Endometrium (tissue), 2 donors: ENCODE results near the gene POLK.
"Not testable (repeated sequence)": the region's sequence is repeated elsewhere in the genome, so short reads cannot be mapped to it uniquely, and the experiment has no call there.

Experiments
- FAIRE-seq: peaks from 2 replicates; lab custom pipeline; 2012; peaks lifted over from hg19 to GRCh38; lab: Jason Lieb, UNC
- donor health status: control.
- donor health status: control.

POLK gene

DNA sequence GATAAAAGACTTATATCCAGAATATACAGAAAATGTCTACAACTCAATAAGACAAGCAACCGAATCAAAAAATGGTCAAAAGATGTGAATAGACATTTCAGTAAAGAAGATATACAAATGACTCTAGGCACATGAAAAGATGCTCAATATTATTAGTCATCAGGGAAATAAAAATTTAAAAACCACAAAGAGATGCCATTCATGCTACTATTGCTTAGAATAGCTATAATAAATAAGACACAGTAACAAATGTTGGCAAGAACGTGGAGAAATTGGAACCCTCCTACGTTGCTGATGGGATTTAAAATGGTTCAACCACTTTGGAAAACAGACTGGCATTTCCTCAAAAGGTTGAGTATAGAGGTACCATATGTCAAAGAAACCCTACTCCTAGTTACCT, 39.8 kb downstream of the POLK start:
- FAIRE-seq = no peak

DNA sequence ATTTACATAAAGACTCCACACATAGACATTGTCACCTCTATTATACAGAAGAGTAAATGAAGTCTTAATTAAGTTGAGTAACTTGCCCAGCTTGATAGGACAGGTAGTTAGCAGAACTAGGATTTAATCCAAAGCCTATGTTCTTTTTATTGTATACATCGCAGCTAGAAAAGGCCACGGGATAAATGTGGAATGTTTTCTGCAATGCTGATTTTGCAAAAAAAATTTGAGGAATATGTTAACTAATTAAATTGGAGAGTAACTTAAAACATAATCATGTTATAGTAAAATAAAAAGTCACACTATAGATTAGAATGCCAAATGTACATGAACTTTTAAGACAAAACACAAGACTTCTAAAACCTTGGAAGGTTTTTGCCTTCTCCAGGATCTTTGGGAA, 41.1 kb downstream of the POLK start:
- no peak for FAIRE-seq

DNA sequence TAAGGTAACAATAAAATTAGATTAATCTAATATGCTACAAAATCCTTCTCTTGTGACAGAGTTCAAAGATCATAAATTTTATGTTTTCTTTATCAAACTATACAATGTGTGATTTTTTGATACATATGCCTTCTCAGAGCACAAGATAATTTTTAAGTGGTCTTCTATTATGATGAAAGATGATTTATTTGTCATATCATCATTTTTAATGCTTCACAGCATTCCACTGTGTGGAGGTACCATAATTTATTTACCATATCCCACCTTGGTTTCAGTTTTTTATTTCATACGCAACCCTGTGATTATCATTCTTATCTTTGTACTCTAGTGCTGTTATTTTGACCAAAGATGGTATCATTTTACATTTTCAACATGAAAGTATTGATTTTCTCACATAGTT, 41.7 kb downstream of the POLK start:
- FAIRE-seq = no peak

DNA sequence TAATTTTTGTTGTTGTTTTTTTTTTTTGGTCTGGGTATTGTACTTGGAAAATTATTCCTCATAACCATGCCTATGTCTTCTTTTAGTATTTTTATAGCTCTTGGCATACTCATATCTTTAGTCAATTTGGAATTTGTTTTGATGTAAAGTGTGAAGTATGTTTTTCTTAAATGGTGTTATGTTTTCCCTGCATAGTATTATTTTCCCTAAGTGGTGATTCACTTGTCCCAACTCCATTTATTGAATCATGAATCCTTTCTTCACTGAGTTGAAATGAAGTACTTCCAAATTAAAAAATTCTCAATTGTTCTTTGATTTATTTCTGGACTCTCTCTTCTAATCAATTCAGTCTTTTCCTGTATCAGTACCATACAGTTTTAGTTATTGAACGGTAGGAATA, 46.5 kb downstream of the POLK start:
- FAIRE-seq = no peak

DNA sequence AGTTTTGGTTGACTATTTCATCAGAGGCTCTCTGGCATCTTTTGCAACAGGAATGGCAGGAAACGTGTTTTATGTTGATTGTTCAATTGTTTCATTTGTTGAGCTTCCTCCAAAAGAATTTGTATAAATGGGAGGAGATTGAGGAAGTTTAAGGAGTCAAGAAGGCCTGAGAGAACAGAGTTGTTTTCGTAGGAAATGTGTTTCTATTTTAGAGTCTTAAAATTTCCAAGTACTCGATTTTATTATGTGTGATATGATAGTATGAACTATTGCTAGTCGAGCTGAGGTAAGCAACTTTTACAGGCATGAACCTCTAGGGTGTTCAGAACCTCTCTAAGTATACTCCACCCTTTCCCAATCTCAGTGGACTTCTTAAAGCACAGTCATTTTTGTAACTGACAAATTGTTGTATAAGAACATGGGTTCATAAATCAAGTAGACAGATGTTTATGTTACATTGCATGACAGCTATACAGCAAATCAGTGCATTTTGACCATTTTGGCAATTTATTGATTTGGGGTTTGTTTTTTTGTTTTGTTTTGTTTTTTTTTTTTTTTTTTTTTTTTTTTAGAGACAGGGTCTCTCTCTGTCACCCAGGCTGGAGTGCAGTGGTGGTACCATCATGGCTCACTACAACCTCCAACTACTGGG, 47.4 kb downstream of the POLK start:
- FAIRE-seq = no peak

DNA sequence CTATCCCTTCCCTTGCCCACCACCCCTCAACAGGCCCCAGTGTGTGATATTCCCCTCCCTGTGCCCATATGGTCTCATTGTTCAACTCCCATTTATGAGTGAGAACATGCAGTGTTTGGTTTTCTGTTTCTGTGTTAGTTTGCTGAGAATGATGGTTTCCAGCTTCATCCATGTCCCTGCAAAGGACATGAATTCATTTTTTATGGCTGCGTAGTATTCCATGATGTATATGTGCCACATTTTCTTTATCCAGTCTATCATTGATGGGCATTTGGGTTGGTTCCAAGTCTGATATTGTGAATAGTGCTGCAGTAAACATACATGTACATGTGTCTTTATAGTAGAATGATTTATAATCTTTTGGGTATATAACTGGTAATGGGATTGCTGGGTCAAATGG, 49.0 kb downstream of the POLK start:
- not testable (repeated sequence) for FAIRE-seq

DNA sequence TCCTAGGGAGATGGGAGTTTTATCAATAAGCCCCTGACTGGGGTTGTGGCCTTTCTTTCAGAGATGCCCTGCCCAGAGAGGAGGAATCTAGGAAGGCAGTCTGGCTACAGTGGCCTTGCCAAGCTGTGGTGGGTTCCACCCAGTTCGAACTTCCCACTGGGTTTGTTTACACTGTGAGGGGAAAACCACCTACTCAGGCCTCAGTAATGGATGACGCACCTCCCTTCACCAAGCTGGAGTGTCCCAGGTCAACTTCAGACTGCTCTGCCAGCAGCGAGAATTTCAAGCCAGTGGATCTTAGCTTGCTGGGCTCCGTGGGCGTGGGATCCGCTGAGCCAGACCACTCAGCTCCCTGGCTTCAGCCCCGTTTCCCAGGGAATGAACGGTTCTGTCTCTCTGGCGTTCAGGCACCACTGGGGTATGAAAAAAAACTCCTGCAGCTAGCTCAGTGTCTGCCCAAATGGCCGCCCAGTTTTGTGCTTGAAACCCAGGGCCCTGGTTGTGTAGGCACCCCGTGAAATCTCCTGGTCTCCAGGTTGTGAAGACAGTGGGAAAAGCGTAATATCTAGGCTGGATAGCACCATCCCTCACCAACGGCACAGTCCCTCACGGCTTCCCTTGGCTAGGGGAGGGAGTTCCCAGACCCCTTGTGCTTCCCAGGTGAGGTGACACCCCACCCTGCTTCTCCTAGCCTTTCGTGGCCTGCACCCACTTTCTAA, 54.5 kb downstream of the POLK start:
- not testable (repeated sequence) for FAIRE-seq

DNA sequence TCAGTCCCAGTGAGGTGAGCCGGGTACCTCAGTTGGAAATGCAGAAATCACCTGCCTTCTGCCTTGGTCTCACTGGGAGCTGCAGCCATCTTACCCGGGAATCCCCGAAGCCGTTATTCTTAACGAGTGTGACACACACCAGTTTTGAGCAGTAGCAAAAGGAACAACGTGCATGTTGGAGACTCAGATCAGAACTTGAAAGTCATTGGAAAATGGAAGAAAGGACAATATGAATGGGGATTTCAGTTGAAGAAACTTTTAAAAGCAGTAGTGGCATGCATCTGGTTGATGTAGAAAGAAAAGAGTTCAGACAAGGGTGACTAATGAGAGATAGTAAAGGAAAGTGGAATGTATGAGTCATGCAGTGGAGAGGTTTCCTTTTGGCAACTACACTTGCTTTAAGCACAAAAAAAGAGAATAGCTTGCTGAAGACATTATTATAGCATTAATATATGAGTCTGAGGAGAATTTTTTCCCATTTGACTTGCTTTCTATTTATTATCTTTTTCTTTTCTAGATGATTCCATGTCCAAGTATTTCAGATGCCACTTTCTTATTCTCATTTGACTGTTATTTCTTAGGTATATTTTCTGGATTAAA, 55.1 kb downstream of the POLK start:
- peak; percentile 82 for FAIRE-seq

DNA sequence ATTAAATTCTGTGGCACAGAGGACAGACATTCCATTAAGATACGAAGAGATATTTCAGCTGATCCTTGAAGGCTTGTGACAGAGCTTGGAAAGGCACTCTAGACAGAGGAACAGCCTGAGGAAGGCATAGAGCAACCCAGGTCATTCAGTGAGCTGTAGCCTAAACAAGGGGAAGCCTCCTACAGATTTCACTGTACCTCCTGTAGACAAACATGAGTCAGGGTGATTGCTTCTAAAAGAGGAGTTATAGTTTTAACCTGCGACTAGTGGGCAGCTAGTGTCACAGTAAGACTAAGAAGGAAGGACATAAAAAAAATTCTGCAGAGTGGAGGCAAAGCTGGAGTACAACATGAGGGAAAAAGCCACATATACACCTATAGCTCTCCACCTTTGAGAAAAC, 56.0 kb downstream of the POLK start:
- FAIRE-seq = no peak

DNA sequence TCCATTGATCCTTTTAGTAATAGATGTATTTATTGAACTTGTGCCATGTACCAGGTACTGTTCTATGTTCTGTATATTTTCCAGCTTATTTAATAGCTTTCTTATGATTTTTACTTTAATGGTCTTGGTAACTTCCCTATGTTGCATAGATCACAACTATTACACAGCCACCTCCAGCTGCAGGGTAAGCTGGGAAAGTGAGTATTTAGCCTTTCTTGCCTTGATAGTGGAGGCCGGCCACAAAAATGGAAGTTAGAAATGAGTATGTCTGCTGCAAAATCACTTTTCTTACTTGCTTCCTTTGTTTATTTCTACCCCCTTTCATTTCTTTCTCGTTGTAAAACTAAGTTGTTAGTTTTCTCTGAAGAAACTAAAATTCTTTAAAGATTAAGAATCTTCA, 56.5 kb downstream of the POLK start:
- FAIRE-seq = no peak

DNA sequence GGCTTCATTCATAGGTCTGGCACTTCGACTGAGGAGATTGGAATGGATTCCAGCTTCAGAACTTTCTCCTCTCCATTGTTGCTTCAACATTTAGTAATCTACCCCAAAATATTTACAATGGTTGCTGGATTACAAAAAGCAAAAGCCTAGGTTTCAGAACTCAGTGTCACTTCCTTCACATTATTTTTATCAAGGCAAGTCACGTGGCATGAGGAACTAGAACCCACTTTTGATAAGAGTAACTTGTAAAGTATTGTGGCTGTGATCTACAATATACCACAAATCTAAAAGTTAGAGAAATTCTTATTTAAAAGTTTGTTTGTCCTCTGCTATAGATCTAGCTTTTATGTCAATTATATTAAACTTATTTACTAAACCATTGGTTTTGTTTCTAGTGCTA, 59.9 kb downstream of the POLK start:
- no peak for FAIRE-seq

DNA sequence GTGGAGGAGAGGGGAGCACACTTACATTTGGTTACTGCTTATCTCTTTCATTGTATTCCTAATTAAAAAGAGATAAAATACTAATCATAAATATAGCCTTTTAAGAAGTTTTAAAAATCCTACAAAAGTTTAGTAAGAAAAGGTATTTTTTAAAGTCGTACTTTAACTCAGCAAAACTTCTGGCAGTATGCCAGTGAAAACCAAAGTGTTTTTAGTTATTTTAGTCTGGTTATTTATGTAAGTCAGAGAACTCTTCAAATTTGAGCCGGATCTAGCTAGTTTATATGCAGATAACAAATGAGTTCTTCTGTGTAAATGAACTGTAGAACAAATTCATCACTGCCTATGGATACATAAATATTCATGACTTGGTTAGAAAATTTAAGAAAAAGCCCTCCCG, 63.1 kb downstream of the POLK start:
- no peak for FAIRE-seq

DNA sequence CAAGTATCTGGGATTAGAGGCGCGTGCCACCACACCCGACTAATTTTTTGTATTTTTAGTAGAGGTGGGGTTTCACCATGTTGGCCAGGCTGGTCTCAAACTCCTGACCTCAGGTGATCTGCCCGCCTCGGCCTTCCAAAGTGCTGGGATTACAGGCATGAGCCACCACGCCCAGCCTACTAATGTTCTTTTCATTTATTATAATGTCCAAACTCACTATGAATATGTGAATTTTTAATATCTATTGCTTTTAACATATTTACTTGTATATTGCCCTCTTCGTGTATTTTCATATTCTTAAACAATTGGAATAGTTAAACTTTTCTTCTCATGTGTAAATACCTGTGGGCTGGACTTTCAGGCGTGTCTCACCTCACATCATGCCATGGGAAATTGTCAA, 66.6 kb downstream of the POLK start:
- FAIRE-seq = not testable (repeated sequence)

DNA sequence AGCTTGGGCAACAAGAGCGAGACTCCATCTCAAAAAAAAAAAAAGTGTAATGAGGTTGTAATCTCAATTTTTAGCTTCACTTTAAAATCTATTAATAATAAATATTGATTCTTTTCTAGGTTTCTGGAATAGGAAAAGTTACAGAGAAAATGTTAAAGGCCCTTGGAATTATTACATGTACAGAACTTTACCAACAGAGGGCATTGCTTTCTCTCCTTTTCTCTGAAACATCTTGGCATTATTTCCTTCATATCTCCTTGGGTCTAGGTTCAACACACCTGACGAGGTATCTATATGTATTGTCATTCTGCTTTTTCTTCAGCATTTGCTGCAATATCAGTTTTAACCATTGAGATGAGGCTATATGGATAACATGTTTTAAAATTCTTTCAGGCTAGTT, 73.0 kb downstream of the POLK start:
- no peak for FAIRE-seq

DNA sequence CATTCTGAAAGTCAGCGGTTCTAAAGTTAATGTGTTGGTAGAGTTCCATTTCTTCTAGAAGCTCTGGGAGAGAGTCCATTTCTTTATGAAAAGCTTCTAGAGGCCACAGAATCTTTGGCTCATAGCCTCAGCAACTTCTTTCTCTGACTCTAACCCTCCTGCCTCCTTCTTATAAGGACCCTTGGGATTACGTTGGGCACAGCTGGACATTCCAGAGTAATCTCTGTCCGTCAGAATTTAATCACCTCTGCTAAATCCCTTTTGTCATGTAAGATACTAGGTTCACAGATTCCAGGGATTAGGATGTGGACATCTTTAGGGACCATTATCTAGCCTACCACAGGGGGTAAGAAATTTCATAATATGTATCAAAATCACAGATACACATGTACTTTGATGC, 77.0 kb downstream of the POLK start:
- FAIRE-seq = no peak

DNA sequence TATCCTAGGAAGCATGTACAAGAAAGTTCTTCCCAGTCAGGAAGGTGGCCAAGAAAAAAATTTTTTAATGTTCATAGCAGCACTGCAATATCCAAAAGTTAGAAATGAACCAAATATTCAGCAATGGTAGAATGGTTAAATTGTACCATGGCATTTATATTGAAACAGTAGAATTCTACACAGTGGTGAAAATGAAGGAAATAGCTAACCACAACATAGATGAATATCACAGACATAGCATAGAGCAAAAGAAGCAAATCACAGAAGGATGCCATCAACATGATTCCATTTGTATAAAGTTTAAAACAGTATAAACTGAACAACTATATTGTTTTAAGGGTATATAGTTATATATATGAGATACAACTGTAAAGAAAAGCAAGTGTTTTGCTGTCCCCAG, 88.8 kb downstream of the POLK start:
- FAIRE-seq = no peak

DNA sequence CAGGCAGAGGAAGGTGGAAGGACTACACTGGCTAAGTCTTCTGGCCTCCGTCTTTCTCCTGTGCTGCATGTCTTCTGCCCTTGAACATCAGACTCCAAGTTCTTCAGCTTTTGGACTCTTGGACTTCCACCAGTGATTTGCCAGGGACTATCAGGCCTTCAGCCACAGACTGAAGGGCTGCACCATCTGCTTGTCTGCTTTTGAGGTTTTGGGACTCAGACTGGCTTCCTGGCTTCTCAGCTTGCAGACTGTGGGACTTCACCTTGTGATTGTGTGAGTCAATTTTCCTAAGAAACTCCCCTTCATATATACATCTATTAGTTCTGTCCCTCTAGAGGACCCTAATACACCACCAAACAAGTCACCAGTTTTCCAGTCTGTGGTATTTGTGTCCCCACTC, 89.9 kb downstream of the POLK start:
- no peak for FAIRE-seq

DNA sequence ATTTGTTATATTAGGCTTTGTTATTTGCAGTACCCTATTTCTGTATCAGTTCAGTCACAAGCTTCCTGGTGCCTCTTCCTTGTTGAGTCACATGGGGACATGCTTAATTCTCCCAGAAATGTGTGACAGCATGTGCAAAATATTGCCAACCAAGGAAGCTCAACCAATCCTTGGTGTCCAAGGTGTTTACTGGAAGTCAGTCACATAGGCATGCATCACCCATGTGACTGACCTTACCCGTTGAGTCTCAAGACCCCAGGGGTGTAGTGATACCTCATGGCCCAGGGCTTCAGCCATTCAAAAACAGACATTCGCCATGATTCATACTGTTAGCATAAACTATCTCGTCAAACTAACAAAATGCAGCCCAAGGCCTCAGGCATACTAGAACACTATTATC, 90.3 kb downstream of the POLK start:
- no peak for FAIRE-seq

DNA sequence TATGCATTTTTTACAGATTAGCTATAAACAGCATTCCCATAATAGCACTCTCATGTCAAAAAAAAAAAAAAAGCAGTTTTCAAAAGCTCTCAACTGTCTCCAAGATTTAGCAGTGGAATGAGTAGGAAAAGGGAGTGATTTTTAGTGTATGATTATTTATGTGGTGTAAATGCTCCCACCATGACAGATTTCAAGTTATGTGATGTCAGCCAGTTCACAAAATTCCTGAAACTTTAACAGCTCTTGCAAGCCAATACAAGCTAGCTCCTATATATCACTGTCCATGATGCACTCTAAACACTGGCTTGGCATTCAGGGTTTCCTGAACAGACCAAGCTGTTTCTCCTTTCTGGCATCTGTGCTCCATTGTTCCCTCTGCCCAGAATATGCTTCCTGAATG, 91.7 kb downstream of the POLK start:
- FAIRE-seq = no peak

DNA sequence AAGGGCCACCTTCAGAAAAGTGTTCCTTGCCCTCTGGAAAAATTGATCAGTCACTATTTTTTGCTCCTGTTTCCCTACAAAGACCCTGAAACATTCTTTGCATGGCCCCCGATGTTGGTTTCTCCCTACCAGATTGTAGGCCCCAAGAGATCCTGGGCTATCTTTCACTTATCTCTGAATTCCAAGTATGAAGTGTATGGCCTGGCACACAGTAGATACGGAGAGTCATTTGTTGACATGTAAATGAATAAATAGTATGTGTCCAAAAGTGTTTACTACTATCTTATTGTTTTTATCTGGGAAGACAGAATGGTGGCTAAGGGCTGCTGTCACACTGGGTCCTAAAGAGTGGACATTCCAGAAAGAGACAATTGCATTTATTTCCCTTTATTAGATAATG, 92.1 kb downstream of the POLK start:
- FAIRE-seq = no peak

DNA sequence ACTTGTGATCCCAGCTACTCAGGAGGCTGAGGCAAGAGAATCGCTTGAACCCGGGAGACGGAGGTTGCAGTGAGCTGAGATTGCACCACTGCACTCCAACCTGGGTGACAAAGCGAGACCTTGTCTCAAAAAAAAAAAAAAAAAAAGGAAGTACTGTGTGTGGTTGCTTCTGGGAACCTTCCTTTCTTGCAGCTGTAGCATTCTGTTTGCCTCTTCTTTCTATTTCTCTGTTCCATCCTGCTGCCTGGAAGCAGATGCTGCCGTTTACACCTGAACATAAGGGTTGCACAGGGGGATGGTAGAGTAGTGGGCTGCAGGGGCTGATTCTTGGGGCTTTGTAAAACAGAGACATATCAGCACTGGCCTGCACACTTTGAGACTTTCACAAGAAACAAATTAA, 95.7 kb downstream of the POLK start:
- FAIRE-seq = not testable (repeated sequence)

DNA sequence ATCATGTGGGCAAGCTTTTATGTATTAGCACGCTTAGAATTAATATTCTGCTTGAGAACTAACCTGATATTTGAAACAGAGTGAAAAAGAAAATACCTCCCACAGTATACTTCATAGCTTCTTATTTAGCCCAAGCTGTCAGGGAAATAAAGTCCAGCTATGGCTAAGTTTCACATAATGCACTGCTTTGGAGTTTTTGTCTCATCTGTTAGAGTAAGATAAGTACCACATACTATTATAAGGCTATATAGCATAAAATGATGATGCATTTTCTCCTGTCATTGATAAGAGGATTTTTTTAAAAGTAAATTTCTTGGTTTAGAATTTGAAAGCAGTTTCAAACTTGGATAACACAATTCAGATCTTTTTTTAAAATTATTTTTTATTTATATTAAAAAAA, 97.2 kb downstream of the POLK start:
- no peak for FAIRE-seq

DNA sequence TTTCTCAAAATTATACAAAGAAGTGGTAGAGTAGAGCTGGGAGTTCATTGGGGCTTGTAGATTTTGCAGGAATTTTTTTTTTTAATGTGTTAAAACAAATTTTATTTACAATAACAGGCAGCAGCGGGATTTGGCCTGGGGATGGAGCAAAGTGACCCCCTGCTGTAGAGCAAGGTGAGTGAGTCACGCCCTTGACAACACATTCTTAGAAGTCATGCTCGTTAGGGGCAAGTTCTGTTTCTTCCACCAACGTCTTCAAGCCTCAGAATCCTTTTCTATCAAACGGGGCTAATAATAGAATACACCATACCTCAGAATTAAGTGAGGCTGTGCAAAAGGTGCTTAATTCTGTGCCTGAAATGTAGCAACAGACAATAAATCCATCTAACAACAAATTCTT, 98.5 kb downstream of the POLK start:
- no peak for FAIRE-seq

DNA sequence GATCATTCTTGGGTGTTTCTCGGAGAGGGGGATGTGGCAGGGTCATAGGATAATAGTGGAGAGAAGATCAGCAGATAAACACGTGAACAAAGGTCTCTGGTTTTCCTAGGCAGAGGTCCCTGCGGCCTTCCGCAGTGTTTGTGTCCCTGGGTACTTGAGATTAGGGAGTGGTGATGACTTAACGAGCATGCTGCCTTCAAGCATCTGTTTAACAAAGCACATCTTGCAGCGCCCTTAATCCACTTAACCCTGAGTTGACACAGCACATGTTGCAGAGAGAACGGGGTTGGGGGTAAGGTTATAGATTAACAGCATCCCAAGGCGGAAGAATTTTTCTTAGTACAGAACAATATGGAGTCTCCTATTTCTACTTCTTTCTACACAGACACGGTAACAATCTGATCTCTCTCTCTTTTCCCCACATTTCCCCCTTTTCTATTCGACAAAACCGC, 99.2 kb downstream of the POLK start:
- FAIRE-seq = peak; percentile 48
